OCI-LY1 (cell line): Measurements from ENCODE around the gene CARS1.

Experiments used
- H2AFZ ChIP-seq: fragments of 200-600 bp; sonication (generic), shearing (Covaris generic); 2 replicates; pipeline ENCODE4 v1.6.0; 2014; ENCODE audit warnings: antibody characterized with exemption, mild to moderate bottlenecking, low read length
- H3F3A ChIP-seq: fragments of 200-600 bp; sonication (generic), shearing (Covaris generic); 2 replicates; pipeline ENCODE4 v1.6.0; 2014; ENCODE audit warnings: mild to moderate bottlenecking, antibody characterized with exemption, low read length, moderate library complexity; ENCODE audit not compliant: insufficient read depth
- H3K27ac ChIP-seq: fragments of 200-600 bp; sonication (generic); 2 replicates; pipeline ENCODE4 v1.5.1; 2014; ENCODE audit warnings: low read length, mixed run types, mild to moderate bottlenecking, low read depth; ENCODE audit not compliant: poor library complexity, severe bottlenecking
- H3K27me3 ChIP-seq: fragments of 200-600 bp; sonication (generic); 2 replicates; pipeline ENCODE4 v1.6.0; 2014; ENCODE audit warnings: antibody characterized with exemption, mild to moderate bottlenecking, low read length, moderate library complexity; ENCODE audit not compliant: insufficient read depth
- H3K36me3 ChIP-seq: fragments of 200-600 bp; sonication (generic); 2 replicates; pipeline ENCODE4 v1.6.1; 2014; ENCODE audit warnings: mild to moderate bottlenecking, antibody characterized with exemption, low read length, moderate library complexity, mixed read lengths; ENCODE audit not compliant: insufficient read depth
- H3K4me1 ChIP-seq: fragments of 200-600 bp; sonication (generic); 2 replicates; pipeline ENCODE4 v1.5.1; 2014; ENCODE audit warnings: mild to moderate bottlenecking, low read length, moderate library complexity; ENCODE audit not compliant: insufficient read depth, severe bottlenecking
- H3K4me2 ChIP-seq: fragments of 200-600 bp; sonication (generic), shearing (Covaris generic); 2 replicates; pipeline ENCODE4 v1.6.1; 2014; ENCODE audit warnings: low read length
- H3K4me3 ChIP-seq: fragments of 200-600 bp; sonication (generic); 2 replicates; pipeline ENCODE4 v1.5.1; 2014; ENCODE audit warnings: low read length, low read depth, mild to moderate bottlenecking, mixed read lengths; ENCODE audit not compliant: poor library complexity, severe bottlenecking
- H3K79me2 ChIP-seq: fragments of 200-600 bp; shearing (Covaris generic); 2 replicates; pipeline ENCODE4 v1.6.1; 2016; ENCODE audit warnings: mixed run types, low read length, mixed read lengths; ENCODE audit not compliant: insufficient read depth
- H3K9ac ChIP-seq: fragments of 200-600 bp; sonication (generic), shearing (Covaris generic); 2 replicates; pipeline ENCODE4 v1.6.1; 2014; ENCODE audit warnings: mild to moderate bottlenecking, low read length, mixed read lengths
- H3K9me2 ChIP-seq: fragments of 200-600 bp; sonication (generic), shearing (Covaris generic); 2 replicates; pipeline ENCODE4 v1.6.1; 2014; ENCODE audit warnings: low read depth, mild to moderate bottlenecking, low read length, mixed read lengths
- H3K9me3 ChIP-seq: fragments of 200-600 bp; shearing (Covaris generic); 2 replicates; pipeline ENCODE4 v1.6.1; 2014; ENCODE audit warnings: low read length, mixed read lengths
- H4K20me1 ChIP-seq: fragments of 200-600 bp; sonication (generic), shearing (Covaris generic); 2 replicates; pipeline ENCODE4 v1.6.0; 2016; ENCODE audit warnings: mild to moderate bottlenecking, low read length; ENCODE audit not compliant: insufficient read depth
- CTCF ChIP-seq: fragments of 200-600 bp; sonication (generic), shearing (Covaris generic); IDR thresholded peaks from 2 replicates; pipeline ENCODE4 v1.5.1; 2017; ENCODE audit warnings: mild to moderate bottlenecking, antibody characterized with exemption, low read length, moderate library complexity, mixed read lengths
- EZH2 ChIP-seq: fragments of 200-600 bp; sonication (generic), shearing (Covaris generic); IDR thresholded peaks from 2 replicates; pipeline ENCODE4 v1.8.0; 2017; ENCODE audit warnings: borderline replicate concordance, mixed run types, mild to moderate bottlenecking, antibody characterized with exemption, low read length, moderate library complexity, mixed read lengths

The CARS1 gene

GRCh38 chr11:3081386-3081751 is 24.1 kb upstream of the CARS1 start:
- no peaks in the 10 kb centered on the region for H3K9me2 ChIP-seq
- no peaks in the 10 kb centered on the region for H3K4me1 ChIP-seq
- no peak overlapping the region for H2AFZ ChIP-seq
- no peak overlapping the region for H3K4me2 ChIP-seq
- no peaks in the 10 kb centered on the region for H3F3A ChIP-seq
- H3K9ac ChIP-seq, result no peak overlapping the region
- no peaks in the 10 kb centered on the region for H4K20me1 ChIP-seq
- no peaks in the 10 kb centered on the region for H3K27me3 ChIP-seq
- no peaks in the 10 kb centered on the region for H3K36me3 ChIP-seq
- H3K27ac ChIP-seq, result no peak overlapping the region
- no peaks in the 10 kb centered on the region for H3K79me2 ChIP-seq
- no peaks in the 10 kb centered on the region for H3K9me3 ChIP-seq
- TF ChIP-seq CTCF, result no peak
- TF ChIP-seq EZH2, result no peak
- H3K4me3 ChIP-seq, result no peak overlapping the region

- no peak for TF ChIP-seq EZH2
- no peak for TF ChIP-seq CTCF
- Histone ChIP-seq H3K4me2 (no peak overlapping the region), H3F3A (no peaks in the 10 kb centered on the region), H2AFZ (no peak overlapping the region), H3K27me3 (no peaks in the 10 kb centered on the region), H3K36me3 (no peaks in the 10 kb centered on the region), H3K4me3 (no peak overlapping the region), H4K20me1 (no peaks in the 10 kb centered on the region), H3K9ac (no peak overlapping the region), H3K9me2 (no peaks in the 10 kb centered on the region), H3K4me1 (no peaks in the 10 kb centered on the region), H3K79me2 (no peaks in the 10 kb centered on the region), H3K27ac (no peak overlapping the region), H3K9me3 (no peaks in the 10 kb centered on the region)
These were observed 23.6 kb upstream of the CARS1 start for GRCh38 chr11:3080733-3081385.

- Histone ChIP-seq H3F3A (no peaks in the 10 kb centered on the region), H3K4me2 (no peak overlapping the region), H3K27me3 (no peaks in the 10 kb centered on the region), H3K4me3 (no peak overlapping the region), H2AFZ (no peak overlapping the region), H3K9me2 (no peaks in the 10 kb centered on the region), H3K36me3 (no peaks in the 10 kb centered on the region), H3K9me3 (no peaks in the 10 kb centered on the region), H3K4me1 (no peaks in the 10 kb centered on the region), H3K79me2 (no peaks in the 10 kb centered on the region), H3K9ac (no peak overlapping the region), H3K27ac (no peak overlapping the region), H4K20me1 (no peaks in the 10 kb centered on the region)
- TF ChIP-seq CTCF, result no peak
- TF ChIP-seq EZH2, result no peak
These were observed 22.9 kb upstream of the CARS1 start for GRCh38 chr11:3080104-3080503.
